K562 (cell line): Measurements from ENCODE around the gene MUSTN1. TPM values are rescaled to one million over a fixed set of nuclear protein-coding genes. Genes with fewer than 3 reads are reported as not detected.

ENCODE experiments used
- ATAC-seq: fragments of 200-7000 bp; cut with Tn5 transposase; 3 replicates; pipeline ENCODE4 v1.9.1; 2020; ENCODE audit warnings: moderate library complexity
- BruUV-seq: library from RNA; stranded (reverse); fragments of 400-500 nt; replicated peaks from 2 replicates; lab custom pipeline; 2021; lab: Mats Ljungman, UMichigan
- CTCF ChIA-PET: fragments of 300-600 bp; formaldehyde crosslinking; extraction: SDS; loops from one replicate; lab custom pipeline; 2021; ENCODE audit warnings: low intra/inter-chr PET ratio; lab: Yijun Ruan, JAX
- POLR2A ChIA-PET: fragments of 300-600, 350-650 bp; sonication (Branson Sonifier 250); formaldehyde crosslinking; extraction: SDS; loops from one replicate; lab custom pipeline; 2021; ENCODE audit warnings: antibody characterized with exemption, inconsistent platforms; lab: Yijun Ruan, JAX
- DNase-seq, 4 experiments: peaks; one replicate each; pipeline versions ENCODE4 v3.0.0 to v3.0.0-alpha.2; 2011 to 2018; ENCODE audit warnings: low spot score in 3 of 4, mixed read lengths in 3 of 4; ENCODE audit errors: extremely low read depth in 1 of 4
- FAIRE-seq: peaks from 2 replicates; lab custom pipeline; 2011; peaks lifted over from hg19 to GRCh38; lab: Jason Lieb, UNC
- H2AFZ ChIP-seq: 2 replicates; pipeline ENCODE4 v1.6.0; 2011; ENCODE audit warnings: low read depth, low read length, control low read depth, inconsistent platforms
- H3K27ac ChIP-seq: fragments of 200-600 bp; 3 replicates; pipeline ENCODE4 v1.8.0; 2011; ENCODE audit warnings: low read depth, mild to moderate bottlenecking, control low read depth, inconsistent platforms, low read length, moderate library complexity, mixed read lengths; ENCODE audit errors: extremely low read depth
- H3K27me3 ChIP-seq, 2 experiments: fragments of 300-600 bp in 1 of 2; 2 replicates in 1 of 2; 3 replicates in 1 of 2; pipeline versions ENCODE4 v1.6.0 to v1.8.0; 2011; ENCODE audit warnings: inconsistent platforms in 2 of 2, low read length in 2 of 2, mild to moderate bottlenecking in 1 of 2, mixed read lengths in 1 of 2, moderate library complexity in 1 of 2; ENCODE audit not compliant: control insufficient read depth in 2 of 2, insufficient read depth in 2 of 2
- H3K36me3 ChIP-seq: fragments of 300-600 bp; 3 replicates; pipeline ENCODE4 v1.8.0; 2011; ENCODE audit warnings: mild to moderate bottlenecking, low read length, inconsistent platforms; ENCODE audit not compliant: control insufficient read depth, insufficient read depth
- H3K4me1 ChIP-seq, 2 experiments: fragments of 200-600 bp in 1 of 2; replicated peaks in 1 of 2; 2 replicates in 1 of 2; 3 replicates in 1 of 2; pipeline versions ENCODE4 v1.5.1 to v1.8.0; 2011; ENCODE audit warnings: inconsistent platforms in 2 of 2, low read length in 2 of 2, mild to moderate bottlenecking in 1 of 2, mixed read lengths in 1 of 2, moderate library complexity in 1 of 2; ENCODE audit not compliant: control insufficient read depth in 2 of 2, insufficient read depth in 2 of 2
- H3K4me2 ChIP-seq: 2 replicates; pipeline ENCODE4 v1.6.1; 2011; ENCODE audit warnings: low read length, control low read depth, inconsistent platforms, mixed read lengths; ENCODE audit not compliant: insufficient read depth
- H3K4me3 ChIP-seq: fragments of 200-600 bp; sonication (generic), shearing (Covaris generic); 2 replicates; pipeline ENCODE4 v1.5.1; 2016; ENCODE audit warnings: control low read depth, inconsistent platforms
- H3K79me2 ChIP-seq: fragments of 200-600 bp; 3 replicates; pipeline ENCODE4 v1.8.0; 2011; ENCODE audit warnings: low read length, inconsistent platforms; ENCODE audit not compliant: control insufficient read depth, insufficient read depth
- H3K9ac ChIP-seq, 2 experiments: 2 replicates each; pipeline versions ENCODE4 v1.6.0 to v1.6.1; 2011; ENCODE audit warnings: low read depth in 2 of 2, low read length in 2 of 2, control low read depth in 1 of 2, inconsistent platforms in 1 of 2, mild to moderate bottlenecking in 1 of 2, mixed read lengths in 1 of 2; ENCODE audit not compliant: insufficient read depth in 1 of 2
- H3K9me1 ChIP-seq: one replicate; pipeline ENCODE4 v1.6.0; 2011; ENCODE audit warnings: inconsistent platforms, mild to moderate bottlenecking, low read length, moderate library complexity; ENCODE audit not compliant: control insufficient read depth, insufficient read depth
- H3K9me3 ChIP-seq: replicated peaks from 2 replicates; pipeline ENCODE4 v1.5.1; 2011; ENCODE audit warnings: low read depth, low read length, inconsistent platforms; ENCODE audit not compliant: control insufficient read depth, insufficient read depth
- H4K20me1 ChIP-seq: replicated peaks from 2 replicates; pipeline ENCODE4 v1.6.1; 2011; ENCODE audit warnings: low read length, inconsistent platforms, mixed read lengths; ENCODE audit not compliant: control insufficient read depth, insufficient read depth
- FIP1L1 ChIP-seq: fragments of 200-400 bp; formaldehyde crosslinking; IDR thresholded peaks from 2 replicates; pipeline ENCODE4 v1.6.1; 2018; ENCODE audit warnings: mild to moderate bottlenecking, low read depth, low read length; ENCODE audit not compliant: poor library complexity, severe bottlenecking
- FOXA1 ChIP-seq: fragments of 450-650 bp; IDR thresholded peaks from 2 replicates; pipeline ENCODE4 v1.6.1; 2016; ENCODE audit warnings: mild to moderate bottlenecking, borderline replicate concordance
- GABPA ChIP-seq: fragments of 200-800 bp; sonication (Bioruptor generic); conservative IDR thresholded peaks from 2 replicates; pipeline ENCODE4 v1.6.1; 2016; ENCODE audit warnings: low read depth, missing genetic modification characterization, missing compliant biosample characterization
- MAFK ChIP-seq: IDR thresholded peaks from 2 replicates; pipeline ENCODE4 v1.6.1; 2011; ENCODE audit warnings: low read length, improper control_type of control experiment
- SMARCA4 ChIP-seq: fragments of 450-650 bp; IDR thresholded peaks from 2 replicates; pipeline ENCODE4 v1.6.1; 2016
- TFAM ChIP-seq: fragments of 250-450 bp; sonication (Bioruptor Pico); conservative IDR thresholded peaks from 2 replicates; pipeline ENCODE4 v1.5.0; 2021; ENCODE audit warnings: mild to moderate bottlenecking, moderate library complexity
- ZNF12 ChIP-seq: sonication (generic); formaldehyde crosslinking; IDR thresholded peaks from 2 replicates; pipeline ENCODE4 v1.4.0; 2020; ENCODE audit warnings: mild to moderate bottlenecking, missing genetic modification reagents
- ZNF79 ChIP-seq: fragments of 250-450 bp; sonication (Bioruptor Pico); IDR thresholded peaks from 2 replicates; pipeline ENCODE4 v1.4.0; 2020; ENCODE audit warnings: low read depth, mild to moderate bottlenecking, moderate library complexity
- WGBS: fragments of 100-300 bp; shearing (Covaris generic); methylation state at CpG from one replicate; pipeline ENCODE4 v1.1.6; 2016; ENCODE audit warnings: low coverage, mixed read lengths; ENCODE audit not compliant: insufficient coverage; ENCODE audit errors: missing lambda C conversion rate; 5-methylcytosine and 5-hydroxymethylcytosine counted together
- in situ Hi-C: fragments of 300-500 bp; cut with MboI; formaldehyde crosslinking; loops from 4 replicates; pipeline ENCODE4 v1.15.0; 2018; ENCODE audit warnings: inconsistent platforms, mixed read lengths
- intact Hi-C: fragments of 100-400 bp; cut with micrococcal nuclease; formaldehyde crosslinking; loops from 2 replicates; pipeline ENCODE4 v1.14.2; 2022
- polyA plus RNA-seq, 8 experiments: library from polyadenylated mRNA; depleted of rRNA in 4 of 8; stranded (reverse) in 5 of 8; unstranded in 3 of 8; fragments of >200 nt; fragmentation: Nextera tagmentation in 2 of 8; fragmentation: Illumina TruSeq in 1 of 8; extraction: Ambion mirVana in 2 of 8; extraction: Trizol in 1 of 8; gene quantifications; 2 replicates each; pipeline versions ENCODE4 v1.2.1 to v1.2.3, GENCODE V29; 2011 to 2014; ENCODE audit warnings: inconsistent platforms in 1 of 8, missing spikeins in 1 of 8
- total RNA-seq, 7 experiments: library from RNA; depleted of rRNA in 6 of 7; stranded (reverse); fragments of >200 nt in 6 of 7; fragmentation: Illumina TruSeq in 2 of 7; extraction: Trizol in 2 of 7; gene quantifications; 2 replicates each; pipeline versions ENCODE4 v1.2.1 to v1.2.3, GENCODE V29; 2011 to 2021; ENCODE audit warnings: low replicate concordance in 1 of 7
- TF ChIP-seq, protein P1 (sequence below): IDR thresholded peaks from 2 replicates; pipeline ENCODE4 v1.6.1; 2012; ENCODE audit warnings: low read depth, low read length, improper control_type of control experiment, borderline replicate concordance

Gene MUSTN1
- total and polyA plus RNA-seq, 9 of the 15 experiments (the other 6 are each of a cell fraction or from before 2014, with no cell fraction given), result 0.15 to 0.78 (median 0.44) TPM; not detected in 4

GRCh38 chr3:52865994-52866393 is 31.2 kb upstream of the MUSTN1 start:
- FAIRE-seq (no peak), ATAC-seq (no peak)
- POLR2A ChIA-PET, result no interaction called here
- Histone ChIP-seq H3K9ac (no peak overlapping the region), H3K4me3 (no peak overlapping the region), H3K27ac (no peak overlapping the region), H3K9me3 (no peaks in the 10 kb centered on the region), H3K4me2 (no peak overlapping the region)
- intact Hi-C loops, result no loop called here
- TF ChIP-seq GABPA (no peak), ZNF12 (CRISPR knock-in tag) (no peak)
- TF ChIP-seq, all 486 proteins: peak for 0
- WGBS, result 67% methylated on average over 4 of the region's 13 CpGs
- BruUV-seq, result no TSS peak
- Histone ChIP-seq H4K20me1 (no peaks in the 10 kb centered on the region), H3K36me3 (no peaks in the 10 kb centered on the region), H3K27me3 (no peaks in the 10 kb centered on the region), H3K79me2 (no peaks in the 10 kb centered on the region), H3K9me1 (no peaks in the 10 kb centered on the region), H3K4me1 (peaks cover 0 to 3% of the 10 kb centered on the region in 2 experiments; a peak in 2 of 5 replicates), H2AFZ (no peak overlapping the region)
- DNase-seq, result no peak
- in situ Hi-C loops, result no loop called here
- CTCF ChIA-PET, result no interaction called here

DNA sequence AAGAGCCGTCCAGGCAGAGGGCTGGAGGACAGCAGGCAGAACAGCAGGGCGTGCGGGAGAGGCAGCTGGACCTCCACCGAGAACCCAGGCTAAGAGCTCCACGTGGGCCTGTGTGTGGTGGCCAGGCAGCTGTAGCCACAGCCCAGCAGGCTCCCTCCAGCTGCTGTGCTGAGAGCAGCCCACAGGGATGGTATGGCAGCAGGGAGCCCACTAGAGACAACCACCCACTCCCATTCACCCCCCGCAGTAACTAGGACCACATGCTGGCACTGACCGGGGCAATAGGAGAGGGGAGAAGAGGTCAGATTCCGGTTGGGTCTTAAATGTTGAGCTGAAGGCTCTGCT is 25.6 kb upstream of the MUSTN1 start:
- Histone ChIP-seq H2AFZ (no peak overlapping the region), H3K4me1 (peaks cover 0 to 4% of the 10 kb centered on the region in 2 experiments; a peak in 1 of 5 replicates), H3K79me2 (no peaks in the 10 kb centered on the region), H3K27me3 (no peaks in the 10 kb centered on the region), H3K27ac (no peak overlapping the region), H4K20me1 (no peaks in the 10 kb centered on the region), H3K4me2 (no peak overlapping the region), H3K36me3 (no peaks in the 10 kb centered on the region), H3K9ac (no peak overlapping the region), H3K9me1 (no peaks in the 10 kb centered on the region), H3K9me3 (no peaks in the 10 kb centered on the region), H3K4me3 (no peak overlapping the region)
- FAIRE-seq, result no peak
- 81% methylated on average over 2 of the region's 8 CpGs for WGBS
- BruUV-seq, result no TSS peak
- no peak for DNase-seq
- intact Hi-C loops, result no loop called here
- no peak for ATAC-seq
- ChIA-PET POLR2A (interaction anchor here (1.0 kb wide), 1 partner anchor 11 kb away, joined by 3 read pairs; no protein-coding TSS in a partner anchor), CTCF (no interaction called here)
- in situ Hi-C loops, result no loop called here
- TF ChIP-seq, protein P1, sequence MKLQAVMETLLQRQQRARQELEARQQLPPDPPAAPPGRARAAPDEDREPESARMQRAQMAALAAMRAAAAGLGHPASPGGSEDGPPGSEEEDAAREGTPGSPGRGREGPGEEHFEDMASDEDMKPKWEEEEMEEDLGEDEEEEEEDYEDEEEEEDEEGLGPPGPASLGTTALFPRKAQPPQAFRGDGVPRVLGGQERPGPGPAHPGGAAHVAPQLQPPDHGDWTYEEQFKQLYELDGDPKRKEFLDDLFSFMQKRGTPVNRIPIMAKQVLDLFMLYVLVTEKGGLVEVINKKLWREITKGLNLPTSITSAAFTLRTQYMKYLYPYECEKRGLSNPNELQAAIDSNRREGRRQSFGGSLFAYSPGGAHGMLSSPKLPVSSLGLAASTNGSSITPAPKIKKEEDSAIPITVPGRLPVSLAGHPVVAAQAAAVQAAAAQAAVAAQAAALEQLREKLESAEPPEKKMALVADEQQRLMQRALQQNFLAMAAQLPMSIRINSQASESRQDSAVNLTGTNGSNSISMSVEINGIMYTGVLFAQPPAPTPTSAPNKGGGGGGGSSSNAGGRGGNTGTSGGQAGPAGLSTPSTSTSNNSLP, result no peak
- TF ChIP-seq FIP1L1, result no peak
- TF ChIP-seq FOXA1, result no peak
- TF ChIP-seq MAFK, result no peak
- TF ChIP-seq ZNF79, result no peak
- no peak for TF ChIP-seq TFAM
- TF ChIP-seq SMARCA4, result no peak
